ENCODE measurements around the gene KANSL1L.
A peak's percentile ranks its signal among the peaks of the same experiment; 100 is the strongest.

The KANSL1L gene

DNA sequence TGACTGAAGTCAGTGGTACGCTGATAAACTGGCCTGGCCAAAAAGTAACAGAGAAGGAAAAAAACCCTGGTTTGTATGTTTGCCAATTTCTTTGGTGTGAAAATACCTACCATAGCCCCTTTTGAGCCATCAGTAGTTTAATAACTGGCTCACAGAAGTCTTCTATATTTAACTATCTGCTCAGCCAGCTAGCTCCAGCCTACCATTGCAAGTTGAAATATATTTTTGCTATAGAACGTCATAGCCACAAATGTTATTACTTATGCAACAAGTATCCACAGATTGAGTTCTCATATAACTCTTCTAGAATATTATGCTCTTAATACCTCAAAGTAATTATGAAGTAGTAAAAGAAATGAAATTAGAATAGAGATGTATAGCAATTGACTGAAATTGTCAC, 143.6 kb downstream of the KANSL1L start:
- Histone ChIP-seq H3K4me1 (ENCODE audit: control insufficient read depth, insufficient read depth, low read length) (no peaks in the 10 kb centered on the region), H3K9me3 (ENCODE audit: control insufficient read depth, insufficient read depth, low read length) (no peaks in the 10 kb centered on the region), H3K27me3 (ENCODE audit: control insufficient read depth, insufficient read depth, low read length) (no peaks in the 10 kb centered on the region), H3K4me3 (ENCODE audit: low read depth, low read length) (no peak overlapping the region), H3K36me3 (ENCODE audit: control insufficient read depth, insufficient read depth, low read length) (peaks cover 36% of the 10 kb centered on the region), H3K27ac (ENCODE audit: low read depth, low read length) (no peak overlapping the region), H3K9ac (ENCODE audit: low read depth, low read length) (no peak overlapping the region)

DNA sequence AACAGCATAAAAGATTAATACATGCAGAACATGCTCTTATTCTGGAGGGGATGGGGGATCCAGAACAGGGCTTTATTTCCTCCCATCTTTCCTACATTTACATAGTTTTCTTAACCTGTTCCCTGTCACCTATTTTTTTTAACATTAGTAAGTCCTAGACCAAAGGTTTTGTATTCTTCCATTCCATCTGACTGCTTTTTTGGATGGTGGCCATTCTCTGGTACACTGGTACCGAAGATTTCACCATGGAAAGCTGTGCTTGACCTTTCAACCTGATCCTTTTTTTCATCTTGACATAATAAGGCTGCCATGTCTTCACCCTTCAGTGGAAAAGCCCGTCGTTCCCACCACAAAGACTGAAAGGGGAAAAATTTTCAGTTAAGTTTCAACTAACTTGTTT, 148.4 kb downstream of the KANSL1L start:
- no peak overlapping the region for H3K9ac ChIP-seq (ENCODE audit: low read depth, low read length)
- H3K36me3 ChIP-seq (ENCODE audit: control insufficient read depth, insufficient read depth, low read length) = peaks cover 84% of the 10 kb centered on the region
- H3K9me3 ChIP-seq (ENCODE audit: control insufficient read depth, insufficient read depth, low read length) = no peaks in the 10 kb centered on the region
- H3K4me3 ChIP-seq (ENCODE audit: low read depth, low read length) = no peak overlapping the region
- H3K27me3 ChIP-seq (ENCODE audit: control insufficient read depth, insufficient read depth, low read length) = no peaks in the 10 kb centered on the region
- no peaks in the 10 kb centered on the region for H3K4me1 ChIP-seq (ENCODE audit: control insufficient read depth, insufficient read depth, low read length)
- H3K27ac ChIP-seq (ENCODE audit: low read depth, low read length) = no peak overlapping the region

DNA sequence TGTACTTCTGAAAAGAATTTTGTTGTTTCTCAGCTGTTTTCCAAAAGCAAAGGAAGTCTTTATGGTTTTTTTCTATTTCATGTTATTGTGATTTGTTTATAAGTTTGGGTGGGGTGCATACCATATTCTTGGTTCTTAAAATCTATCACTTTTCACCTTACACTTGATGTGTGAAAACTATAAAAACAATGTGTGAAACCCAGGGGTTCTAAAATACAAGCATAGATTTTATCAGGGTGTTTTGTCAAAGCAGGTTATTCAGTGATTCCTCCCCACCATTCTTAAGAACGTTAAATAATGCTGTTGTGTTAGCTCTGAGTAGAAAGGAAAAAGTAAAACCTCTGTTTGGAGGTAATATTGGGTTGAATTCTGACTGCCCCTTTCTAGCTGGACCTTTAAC, 151.1 kb downstream of the KANSL1L start:
- H3K27me3 ChIP-seq (ENCODE audit: control insufficient read depth, insufficient read depth, low read length) = no peaks in the 10 kb centered on the region
- no peak overlapping the region for H3K4me3 ChIP-seq (ENCODE audit: low read depth, low read length)
- no peaks in the 10 kb centered on the region for H3K4me1 ChIP-seq (ENCODE audit: control insufficient read depth, insufficient read depth, low read length)
- peaks cover 98% of the 10 kb centered on the region for H3K36me3 ChIP-seq (ENCODE audit: control insufficient read depth, insufficient read depth, low read length)
- H3K9ac ChIP-seq (ENCODE audit: low read depth, low read length) = no peak overlapping the region
- no peak overlapping the region for H3K27ac ChIP-seq (ENCODE audit: low read depth, low read length)
- H3K9me3 ChIP-seq (ENCODE audit: control insufficient read depth, insufficient read depth, low read length) = no peaks in the 10 kb centered on the region

DNA sequence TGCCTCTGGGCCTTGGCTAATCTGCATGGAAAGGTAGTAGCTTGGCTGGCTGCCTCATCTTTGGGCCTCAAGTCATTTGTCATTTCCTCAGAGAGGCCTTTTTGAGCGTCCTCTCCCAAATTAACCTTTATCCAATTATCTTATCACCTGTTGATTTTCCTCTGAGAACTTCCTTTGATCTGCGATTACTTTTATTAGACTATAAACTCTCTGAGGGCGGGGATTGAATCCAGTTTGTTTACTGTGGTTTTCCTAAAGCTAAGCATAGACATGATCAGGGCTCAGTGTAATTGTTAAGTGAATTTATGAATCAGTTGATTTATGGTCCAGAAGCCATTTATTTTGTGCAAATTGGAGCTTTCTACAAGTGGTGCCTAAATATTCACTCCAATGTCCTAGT, 161.3 kb downstream of the KANSL1L start:
- no peaks in the 10 kb centered on the region for H3K4me1 ChIP-seq (ENCODE audit: control insufficient read depth, insufficient read depth, low read length)
- H3K9ac ChIP-seq (ENCODE audit: low read depth, low read length) = no peak overlapping the region
- H3K36me3 ChIP-seq (ENCODE audit: control insufficient read depth, insufficient read depth, low read length) = peaks cover 77% of the 10 kb centered on the region
- no peaks in the 10 kb centered on the region for H3K27me3 ChIP-seq (ENCODE audit: control insufficient read depth, insufficient read depth, low read length)
- no peak overlapping the region for H3K27ac ChIP-seq (ENCODE audit: low read depth, low read length)
- no peak overlapping the region for H3K4me3 ChIP-seq (ENCODE audit: low read depth, low read length)
- H3K9me3 ChIP-seq (ENCODE audit: control insufficient read depth, insufficient read depth, low read length) = no peaks in the 10 kb centered on the region

DNA sequence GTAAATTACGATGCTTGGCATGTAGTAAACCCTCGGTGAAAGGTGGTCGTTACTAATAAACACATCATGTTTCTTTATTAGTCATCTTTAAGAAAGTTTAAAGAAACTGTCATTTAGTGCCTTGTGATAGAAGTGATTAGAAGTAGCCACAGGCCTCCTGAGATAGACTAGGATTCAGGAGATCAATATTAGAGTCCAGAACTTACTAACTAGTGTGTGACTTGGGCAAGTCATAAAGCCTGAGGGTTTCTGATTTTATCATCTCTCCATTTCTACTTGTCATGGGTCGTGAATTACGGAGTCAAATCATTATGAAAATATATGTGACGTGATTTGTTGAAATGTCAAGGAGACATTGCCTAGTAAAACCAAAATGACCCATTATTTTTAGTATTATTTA, 162.1 kb downstream of the KANSL1L start:
- no peak overlapping the region for H3K9ac ChIP-seq (ENCODE audit: low read depth, low read length)
- peaks cover 1% of the 10 kb centered on the region; the same call in 1 of the 2 replicates for H3K4me1 ChIP-seq (ENCODE audit: control insufficient read depth, insufficient read depth, low read length)
- H3K27me3 ChIP-seq (ENCODE audit: control insufficient read depth, insufficient read depth, low read length) = no peaks in the 10 kb centered on the region
- no peaks in the 10 kb centered on the region for H3K9me3 ChIP-seq (ENCODE audit: control insufficient read depth, insufficient read depth, low read length)
- H3K36me3 ChIP-seq (ENCODE audit: control insufficient read depth, insufficient read depth, low read length) = peaks cover 74% of the 10 kb centered on the region
- H3K27ac ChIP-seq (ENCODE audit: low read depth, low read length) = no peak overlapping the region
- H3K4me3 ChIP-seq (ENCODE audit: low read depth, low read length) = no peak overlapping the region

DNA sequence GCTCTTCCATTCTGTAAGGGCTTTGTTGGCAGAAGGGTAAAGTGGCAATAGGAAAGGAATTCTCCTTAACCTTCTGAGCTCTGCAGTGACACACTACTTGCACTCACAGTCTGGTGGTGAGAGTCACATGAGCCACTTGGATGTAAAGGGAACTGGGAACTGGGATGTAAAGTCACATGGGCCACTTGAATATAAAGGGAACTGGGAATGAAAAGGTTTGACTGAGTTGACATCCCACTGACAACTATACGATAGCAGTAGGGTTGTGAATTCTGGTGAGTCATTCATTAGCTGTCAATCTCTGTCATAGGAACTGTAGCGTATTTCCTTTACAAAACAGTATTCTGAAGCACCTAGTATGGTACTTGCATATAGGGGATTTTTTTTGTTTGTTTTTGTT, 163.3 kb downstream of the KANSL1L start:
- Histone ChIP-seq H3K4me1 (ENCODE audit: control insufficient read depth, insufficient read depth, low read length) (peaks cover 10% of the 10 kb centered on the region; the same call in 1 of the 2 replicates), H3K36me3 (ENCODE audit: control insufficient read depth, insufficient read depth, low read length) (peaks cover 68% of the 10 kb centered on the region), H3K27ac (ENCODE audit: low read depth, low read length) (no peak overlapping the region), H3K27me3 (ENCODE audit: control insufficient read depth, insufficient read depth, low read length) (no peaks in the 10 kb centered on the region), H3K9me3 (ENCODE audit: control insufficient read depth, insufficient read depth, low read length) (no peaks in the 10 kb centered on the region), H3K4me3 (ENCODE audit: low read depth, low read length) (no peak overlapping the region), H3K9ac (ENCODE audit: low read depth, low read length) (no peak overlapping the region)

- H3K4me1 ChIP-seq (ENCODE audit: control insufficient read depth, insufficient read depth, low read length) = peaks cover 15% of the 10 kb centered on the region; the same call in 1 of the 2 replicates
Observed at GRCh38 chr2:210004881-210005280, 166.3 kb downstream of the KANSL1L start.

DNA sequence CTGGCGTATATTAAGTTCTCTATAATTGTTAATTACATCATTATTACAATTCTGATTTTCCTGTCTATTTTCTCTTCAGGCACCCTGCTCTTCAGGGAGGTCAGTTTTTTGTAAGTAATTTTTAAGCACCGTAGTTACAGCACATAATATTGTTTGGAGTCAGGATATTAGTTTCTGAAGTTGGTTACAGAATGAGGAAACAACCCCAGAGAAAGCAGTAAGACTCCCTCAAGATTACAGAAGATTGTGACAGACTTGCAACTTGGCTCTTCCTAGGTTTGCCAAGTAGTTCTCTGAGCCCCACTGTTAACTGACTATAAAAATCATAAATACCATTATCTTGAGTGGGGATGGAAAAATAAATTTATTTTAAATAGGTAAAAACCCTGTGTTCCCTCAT, 167.8 kb downstream of the KANSL1L start:
- Histone ChIP-seq H3K4me1 (ENCODE audit: control insufficient read depth, insufficient read depth, low read length) (peaks cover 15% of the 10 kb centered on the region; the same call in 1 of the 2 replicates), H3K36me3 (ENCODE audit: control insufficient read depth, insufficient read depth, low read length) (peaks cover 30% of the 10 kb centered on the region), H3K9ac (ENCODE audit: low read depth, low read length) (peak overlapping the region; percentile 89; the same call in 1 of the 2 replicates), H3K9me3 (ENCODE audit: control insufficient read depth, insufficient read depth, low read length) (no peaks in the 10 kb centered on the region), H3K27me3 (ENCODE audit: control insufficient read depth, insufficient read depth, low read length) (no peaks in the 10 kb centered on the region), H3K27ac (ENCODE audit: low read depth, low read length) (no peak overlapping the region), H3K4me3 (ENCODE audit: low read depth, low read length) (peak overlapping the region; percentile 79)

More at GRCh38 chr2:210004881-210005280, 166.3 kb downstream of the KANSL1L start:
- H3K4me3 ChIP-seq (ENCODE audit: low read depth, low read length) = no peak overlapping the region
- no peak overlapping the region for H3K27ac ChIP-seq (ENCODE audit: low read depth, low read length)
- H3K9ac ChIP-seq (ENCODE audit: low read depth, low read length) = no peak overlapping the region
- H3K27me3 ChIP-seq (ENCODE audit: control insufficient read depth, insufficient read depth, low read length) = no peaks in the 10 kb centered on the region
- H3K9me3 ChIP-seq (ENCODE audit: control insufficient read depth, insufficient read depth, low read length) = no peaks in the 10 kb centered on the region
- H3K36me3 ChIP-seq (ENCODE audit: control insufficient read depth, insufficient read depth, low read length) = peaks cover 39% of the 10 kb centered on the region

DNA sequence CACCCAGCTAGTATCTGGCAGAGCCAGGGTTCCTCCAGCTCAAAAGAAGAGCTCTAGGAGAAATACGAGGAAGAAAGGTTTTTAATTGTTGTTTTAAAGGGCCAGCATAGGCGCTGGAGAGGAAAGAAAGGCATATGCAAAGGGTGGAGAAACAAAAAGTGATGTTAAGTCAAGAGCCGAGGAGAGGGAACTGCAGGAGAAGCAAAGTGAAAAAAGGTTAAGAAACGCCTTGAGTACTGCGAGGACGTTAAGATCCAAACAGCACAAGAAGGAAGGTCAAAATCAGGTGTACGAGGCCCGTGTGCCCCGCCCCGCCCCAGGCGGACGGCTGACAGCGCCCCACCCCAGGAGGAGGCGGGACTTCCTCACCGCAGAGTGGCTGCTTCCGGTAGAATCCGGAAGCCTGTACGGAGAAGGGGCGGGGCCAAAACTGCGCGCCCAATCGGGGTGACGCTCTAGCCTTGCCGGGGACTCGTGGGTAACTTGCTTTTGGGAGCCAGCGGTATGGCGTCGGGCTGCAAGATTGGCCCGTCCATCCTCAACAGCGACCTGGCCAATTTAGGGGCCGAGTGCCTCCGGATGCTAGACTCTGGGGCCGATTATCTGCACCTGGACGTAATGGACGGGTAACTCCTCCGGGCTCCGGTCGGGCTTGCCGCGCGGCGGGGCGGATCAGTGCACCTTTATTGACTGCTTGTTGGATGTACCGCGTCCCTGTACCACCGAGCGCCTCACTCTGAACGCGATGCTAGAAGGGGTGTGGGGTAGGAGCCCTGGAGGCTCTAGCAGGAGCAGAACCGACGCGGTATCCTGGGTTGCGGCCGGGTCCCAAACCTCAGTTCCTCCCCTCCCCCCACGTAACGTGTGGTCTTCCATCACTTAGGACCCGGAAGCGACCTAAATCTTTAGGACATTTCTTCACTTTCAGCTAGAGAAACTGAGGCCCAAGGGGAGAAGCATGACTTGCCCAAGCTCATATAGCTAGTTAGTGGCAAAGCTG, 168.8 kb downstream of the KANSL1L start, which contains the start of gene RPE:
Gene RPE (plus strand): TSS at position 481 of the 1,000 bp plus-strand sequence. CDS start 24 bp downstream, at position 505.
- Histone ChIP-seq H3K4me3 (ENCODE audit: low read depth, low read length) (peak within 1 kb of the TSS; percentile 79), H3K9me3 (ENCODE audit: control insufficient read depth, insufficient read depth, low read length) (no peaks in the 10 kb centered on the region), H3K4me1 (ENCODE audit: control insufficient read depth, insufficient read depth, low read length) (peaks cover 15% of the 10 kb centered on the region; the same call in 1 of the 2 replicates), H3K27me3 (ENCODE audit: control insufficient read depth, insufficient read depth, low read length) (no peaks in the 10 kb centered on the region), H3K27ac (ENCODE audit: low read depth, low read length) (peak within 1 kb of the TSS; percentile 71), H3K9ac (ENCODE audit: low read depth, low read length) (peak within 1 kb of the TSS; percentile 89), H3K36me3 (ENCODE audit: control insufficient read depth, insufficient read depth, low read length) (peaks cover 24% of the 10 kb centered on the region)

GRCh38 chr2:210000464-210001324, 170.5 kb downstream of the KANSL1L start:
- Histone ChIP-seq H3K27ac (ENCODE audit: low read depth, low read length) (no peak overlapping the region), H3K4me1 (ENCODE audit: control insufficient read depth, insufficient read depth, low read length) (peaks cover 15% of the 10 kb centered on the region; the same call in 1 of the 2 replicates), H3K27me3 (ENCODE audit: control insufficient read depth, insufficient read depth, low read length) (no peaks in the 10 kb centered on the region), H3K4me3 (ENCODE audit: low read depth, low read length) (no peak overlapping the region), H3K9ac (ENCODE audit: low read depth, low read length) (no peak overlapping the region), H3K9me3 (ENCODE audit: control insufficient read depth, insufficient read depth, low read length) (no peaks in the 10 kb centered on the region), H3K36me3 (ENCODE audit: control insufficient read depth, insufficient read depth, low read length) (peaks cover 15% of the 10 kb centered on the region)

All from HUES48 (cell line).